Uterus (tissue), 2 donors: ENCODE measurements around the gene TGFBI.

Experiments used
- POLR2A ChIP-seq, 2 donors: fragments of 450-650 bp; IDR thresholded peaks; one replicate each; pipeline ENCODE4 v1.6.1; 2016; ENCODE audit warnings: antibody characterized with exemption in 2 of 2, mild to moderate bottlenecking in 1 of 2, moderate library complexity in 1 of 2
- TF ChIP-seq, protein P1 (sequence below), 4 experiments: fragments of 200-600 bp in 2 of 4; fragments of 450-650 bp in 2 of 4; sonication (generic) in 2 of 4; IDR thresholded peaks; one replicate each; pipeline ENCODE4 v1.5.1; 2016 to 2019; ENCODE audit warnings: antibody characterized with exemption in 4 of 4, mild to moderate bottlenecking in 2 of 4, moderate library complexity in 1 of 4

DNA sequence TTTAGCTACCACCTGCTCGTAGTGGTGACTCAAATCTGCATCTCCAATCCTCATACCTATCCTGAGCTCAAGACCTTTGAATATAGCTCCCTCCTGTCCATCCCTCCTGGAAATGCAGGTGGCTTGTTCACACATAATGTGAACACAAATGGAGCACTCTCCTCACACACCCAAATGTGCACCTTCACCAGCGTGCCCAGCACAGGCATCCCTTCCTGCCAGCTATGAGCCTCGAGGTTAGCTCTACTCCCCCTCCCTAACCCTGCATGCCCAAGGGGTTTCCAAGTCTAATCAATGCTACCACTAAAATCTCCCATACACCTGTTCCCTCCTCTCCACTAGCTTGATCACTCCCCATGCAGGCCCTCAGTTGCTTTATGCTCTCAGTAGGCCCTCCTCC, 2.2 kb upstream of the TGFBI start:
- TF ChIP-seq, protein P1, sequence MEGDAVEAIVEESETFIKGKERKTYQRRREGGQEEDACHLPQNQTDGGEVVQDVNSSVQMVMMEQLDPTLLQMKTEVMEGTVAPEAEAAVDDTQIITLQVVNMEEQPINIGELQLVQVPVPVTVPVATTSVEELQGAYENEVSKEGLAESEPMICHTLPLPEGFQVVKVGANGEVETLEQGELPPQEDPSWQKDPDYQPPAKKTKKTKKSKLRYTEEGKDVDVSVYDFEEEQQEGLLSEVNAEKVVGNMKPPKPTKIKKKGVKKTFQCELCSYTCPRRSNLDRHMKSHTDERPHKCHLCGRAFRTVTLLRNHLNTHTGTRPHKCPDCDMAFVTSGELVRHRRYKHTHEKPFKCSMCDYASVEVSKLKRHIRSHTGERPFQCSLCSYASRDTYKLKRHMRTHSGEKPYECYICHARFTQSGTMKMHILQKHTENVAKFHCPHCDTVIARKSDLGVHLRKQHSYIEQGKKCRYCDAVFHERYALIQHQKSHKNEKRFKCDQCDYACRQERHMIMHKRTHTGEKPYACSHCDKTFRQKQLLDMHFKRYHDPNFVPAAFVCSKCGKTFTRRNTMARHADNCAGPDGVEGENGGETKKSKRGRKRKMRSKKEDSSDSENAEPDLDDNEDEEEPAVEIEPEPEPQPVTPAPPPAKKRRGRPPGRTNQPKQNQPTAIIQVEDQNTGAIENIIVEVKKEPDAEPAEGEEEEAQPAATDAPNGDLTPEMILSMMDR (IDR thresholded peaks at IDR 0.05), result no peak
- TF ChIP-seq POLR2A (IDR thresholded peaks at IDR 0.05), result no peak
